Stimulated activated CD4-positive, alpha-beta T cell treated with anti-CD3 and anti-CD28 coated beads, Interleukin-1b, Interleukin-23, amount 100 ng/mL, for 48 hours (primary cell): Measurements from ENCODE around the gene FIGN.

Experiments
- DNase-seq: peaks from one replicate; pipeline ENCODE4 v3.0.0-alpha.2; 2020

FIGN gene

GRCh38 chr2:163734881-163735684 lies 725 bp downstream of the FIGN start:
- no peak for DNase-seq

GRCh38 chr2:163734401-163734800 lies 1.4 kb downstream of the FIGN start:
- DNase-seq: no peak

GRCh38 chr2:163733956-163734355 lies 1.9 kb downstream of the FIGN start:
- no peak for DNase-seq

GRCh38 chr2:163733301-163733938 lies 2.4 kb downstream of the FIGN start:
- no peak for DNase-seq

- DNase-seq: no peak
These were observed 3.1 kb downstream of the FIGN start for GRCh38 chr2:163732727-163733126.

- no peak for DNase-seq
These were observed 4.1 kb downstream of the FIGN start for GRCh38 chr2:163731735-163732134.

GRCh38 chr2:163730556-163730955 lies 5.3 kb downstream of the FIGN start:
- DNase-seq: no peak

- DNase-seq: no peak
These were observed 6.1 kb downstream of the FIGN start for GRCh38 chr2:163729636-163730273.

GRCh38 chr2:163723881-163724280 lies 11.9 kb downstream of the FIGN start:
- no peak for DNase-seq

GRCh38 chr2:163723348-163723747 lies 12.5 kb downstream of the FIGN start:
- no peak for DNase-seq

- no peak for DNase-seq
These were observed 16.5 kb downstream of the FIGN start for GRCh38 chr2:163719331-163719730.

GRCh38 chr2:163717993-163718680 lies 17.7 kb downstream of the FIGN start:
- no peak for DNase-seq

- DNase-seq: no peak
These were observed 18.3 kb downstream of the FIGN start for GRCh38 chr2:163717515-163717914.

- no peak for DNase-seq
These were observed 19.7 kb downstream of the FIGN start for GRCh38 chr2:163716101-163716500.

GRCh38 chr2:163715668-163716067 lies 20.1 kb downstream of the FIGN start:
- no peak for DNase-seq

- DNase-seq: no peak
These were observed 20.6 kb downstream of the FIGN start for GRCh38 chr2:163715199-163715598.

GRCh38 chr2:163713534-163714311 lies 22.1 kb downstream of the FIGN start:
- no peak for DNase-seq

GRCh38 chr2:163711699-163712098 lies 24.1 kb downstream of the FIGN start:
- no peak for DNase-seq

- DNase-seq: no peak
These were observed 24.6 kb downstream of the FIGN start for GRCh38 chr2:163711258-163711657.

GRCh38 chr2:163709270-163709669 lies 26.5 kb downstream of the FIGN start:
- DNase-seq: no peak

GRCh38 chr2:163708265-163708664 lies 27.5 kb downstream of the FIGN start:
- no peak for DNase-seq

- DNase-seq: no peak
These were observed 32.4 kb downstream of the FIGN start for GRCh38 chr2:163703386-163703785.
